Hindlimb muscle (tissue), 1 donor: Measurements from ENCODE around the gene MBNL3. TPM values are rescaled to one million over a fixed set of nuclear protein-coding genes. Genes with fewer than 3 reads are reported as not detected.
"Not testable (repeated sequence)": the region's sequence is repeated elsewhere in the genome, so short reads cannot be mapped to it uniquely, and the experiment has no call there.

Experiments
- DNase-seq: peaks from one replicate; pipeline ENCODE4 v3.0.0-alpha.2; 2013
- polyA plus RNA-seq: library from polyadenylated mRNA; unstranded; fragments of 120-200 nt; gene quantifications from one replicate; pipeline ENCODE4 v1.2.1, GENCODE V29; 2013; ENCODE audit not compliant: insufficient read length

MBNL3 gene
- polyA plus RNA-seq, 1 donor, result 11.4 TPM

- no peak for DNase-seq
These were observed 14.1 kb downstream of the MBNL3 start for GRCh38 chrX:132474544-132475248.

GRCh38 chrX:132472397-132472796, 16.4 kb downstream of the MBNL3 start:
- DNase-seq, result no peak

GRCh38 chrX:132470831-132471230, 18.0 kb downstream of the MBNL3 start:
- DNase-seq, result no peak

GRCh38 chrX:132470179-132470578, 18.7 kb downstream of the MBNL3 start:
- DNase-seq, result no peak

GRCh38 chrX:132468454-132468853, 20.4 kb downstream of the MBNL3 start:
- no peak for DNase-seq

- DNase-seq, result no peak
These were observed 20.8 kb downstream of the MBNL3 start for GRCh38 chrX:132467989-132468388.

- no peak for DNase-seq
These were observed 21.8 kb downstream of the MBNL3 start for GRCh38 chrX:132467026-132467425.

- DNase-seq, result no peak
These were observed 25.4 kb downstream of the MBNL3 start for GRCh38 chrX:132463411-132463810.

GRCh38 chrX:132461886-132462285, 27.0 kb downstream of the MBNL3 start:
- DNase-seq, result no peak

- DNase-seq, result no peak
These were observed 35.8 kb downstream of the MBNL3 start for GRCh38 chrX:132452911-132453550.

GRCh38 chrX:132445909-132446308, 42.9 kb downstream of the MBNL3 start:
- DNase-seq, result not testable (repeated sequence)

GRCh38 chrX:132444936-132445335, 43.9 kb downstream of the MBNL3 start:
- no peak for DNase-seq

- DNase-seq, result no peak
These were observed 45.4 kb downstream of the MBNL3 start for GRCh38 chrX:132443196-132444135.

GRCh38 chrX:132442691-132443090, 46.1 kb downstream of the MBNL3 start:
- no peak for DNase-seq

GRCh38 chrX:132435222-132435621, 53.6 kb downstream of the MBNL3 start:
- no peak for DNase-seq

- no peak for DNase-seq
These were observed 55.3 kb downstream of the MBNL3 start for GRCh38 chrX:132433551-132433950.

GRCh38 chrX:132433001-132433400, 55.8 kb downstream of the MBNL3 start:
- DNase-seq, result no peak

- no peak for DNase-seq
These were observed 59.9 kb downstream of the MBNL3 start for GRCh38 chrX:132428896-132429295.

- DNase-seq, result no peak
These were observed 62.0 kb downstream of the MBNL3 start for GRCh38 chrX:132426695-132427281.

GRCh38 chrX:132425744-132426318, 63.0 kb downstream of the MBNL3 start:
- no peak for DNase-seq

- DNase-seq, result no peak
These were observed 65.5 kb downstream of the MBNL3 start for GRCh38 chrX:132423323-132423722.

GRCh38 chrX:132415012-132415411, 73.8 kb downstream of the MBNL3 start:
- DNase-seq, result no peak
